K562 (cell line): ENCODE results near the gene MCU. TPM values are rescaled to one million over a fixed set of nuclear protein-coding genes. Genes with fewer than 3 reads are reported as not detected.

Experiments
- ARID2 ChIP-seq: fragments of 450-650 bp; IDR thresholded peaks from 2 replicates; pipeline ENCODE4 v1.6.1; 2017; ENCODE audit warnings: antibody characterized with exemption, mild to moderate bottlenecking
- ATF6 ChIP-seq: sonication (generic); formaldehyde crosslinking; IDR thresholded peaks from 2 replicates; pipeline ENCODE4 v1.4.0; 2020; ENCODE audit warnings: mild to moderate bottlenecking, missing genetic modification reagents
- ATF7 ChIP-seq: fragments of 450-650 bp; IDR thresholded peaks from 2 replicates; pipeline ENCODE4 v1.7.1; 2014; ENCODE audit warnings: mild to moderate bottlenecking, moderate library complexity
- BRD4 ChIP-seq: fragments of 200-600 bp; sonication (generic); IDR thresholded peaks from 2 replicates; pipeline ENCODE4 v1.6.1; 2017; ENCODE audit warnings: inconsistent platforms
- BRD9 ChIP-seq: fragments of 450-650 bp; IDR thresholded peaks from 2 replicates; pipeline ENCODE4 v1.6.1; 2018; ENCODE audit warnings: low read depth; ENCODE audit not compliant: partially characterized antibody
- CREM ChIP-seq: IDR thresholded peaks from 2 replicates; pipeline ENCODE4 v1.6.1; 2014; ENCODE audit warnings: antibody characterized with exemption, low read depth
- E2F8 ChIP-seq: fragments of 450-650 bp; IDR thresholded peaks from 2 replicates; pipeline ENCODE4 v1.7.1; 2018; ENCODE audit warnings: mild to moderate bottlenecking, low read depth; ENCODE audit not compliant: partially characterized antibody
- EP400 ChIP-seq: fragments of 450-650 bp; IDR thresholded peaks from 2 replicates; pipeline ENCODE4 v1.6.1; 2017; ENCODE audit warnings: antibody characterized with exemption, mild to moderate bottlenecking, moderate library complexity
- GATAD2B ChIP-seq: fragments of 450-650 bp; IDR thresholded peaks from 2 replicates; pipeline ENCODE4 v1.6.1; 2017; ENCODE audit warnings: mild to moderate bottlenecking, borderline replicate concordance
- HDAC1 ChIP-seq, 2 experiments: fragments of 450-650 bp; IDR thresholded peaks; 2 replicates each; pipeline ENCODE4 v1.6.1; 2016 to 2017; ENCODE audit warnings: inconsistent platforms in 1 of 2, mild to moderate bottlenecking in 1 of 2, moderate library complexity in 1 of 2
- HNRNPH1 ChIP-seq: fragments of 200-400 bp; formaldehyde crosslinking; optimal IDR thresholded peaks from 2 replicates; pipeline ENCODE3; 2017; ENCODE audit warnings: low read depth, mild to moderate bottlenecking, low read length, moderate library complexity
- KLF16 ChIP-seq: IDR thresholded peaks from 2 replicates; pipeline ENCODE4 v1.6.1; 2016; ENCODE audit warnings: antibody characterized with exemption
- NR4A1 ChIP-seq, 2 experiments: fragments of 250-450 bp in 1 of 2; fragments of 450-650 bp in 1 of 2; sonication (Bioruptor Pico) in 1 of 2; IDR thresholded peaks; 2 replicates each; pipeline versions ENCODE4 v1.4.0 to v1.6.1; 2016 to 2020; ENCODE audit warnings: mild to moderate bottlenecking in 2 of 2, missing compliant biosample characterization in 1 of 2, missing genetic modification characterization in 1 of 2, moderate library complexity in 1 of 2
- POLR2A ChIP-seq: fragments of 450-650 bp; conservative IDR thresholded peaks from 2 replicates; pipeline ENCODE4 v1.6.1; 2016
- RAD21 ChIP-seq, 2 experiments: fragments of 250-450 bp in 1 of 2; fragments of 450-650 bp in 1 of 2; sonication (Bioruptor Pico) in 1 of 2; formaldehyde crosslinking in 1 of 2; IDR thresholded peaks in 1 of 2; conservative IDR thresholded peaks in 1 of 2; 2 replicates each; pipeline versions ENCODE4 v1.4.0 to v1.8.0; 2020 to 2022; ENCODE audit warnings: mild to moderate bottlenecking in 2 of 2, moderate library complexity in 1 of 2
- SIN3A ChIP-seq, 2 experiments: fragments of 150-350 bp in 1 of 2; IDR thresholded peaks; 2 replicates each; pipeline ENCODE4 v1.6.1; 2011 to 2016; ENCODE audit warnings: borderline replicate concordance in 2 of 2, low read depth in 2 of 2, low read length in 2 of 2, mild to moderate bottlenecking in 2 of 2, moderate library complexity in 2 of 2; ENCODE audit not compliant: control insufficient read depth in 1 of 2
- ZNF121 ChIP-seq: sonication (generic); formaldehyde crosslinking; conservative IDR thresholded peaks from 2 replicates; pipeline ENCODE4 v1.8.0; 2022; ENCODE audit warnings: missing genetic modification reagents
- ZNF3 ChIP-seq: fragments of 250-450 bp; sonication (Bioruptor Pico); IDR thresholded peaks from 2 replicates; pipeline ENCODE4 v1.5.0; 2021; ENCODE audit warnings: mild to moderate bottlenecking, moderate library complexity
- ZNF347 ChIP-seq: fragments of 450-650 bp; formaldehyde crosslinking; IDR thresholded peaks from 2 replicates; pipeline ENCODE4 v1.4.0; 2020; ENCODE audit warnings: low read depth, mild to moderate bottlenecking, moderate library complexity
- polyA plus RNA-seq, 8 experiments: library from polyadenylated mRNA; depleted of rRNA in 4 of 8; stranded (reverse) in 5 of 8; unstranded in 3 of 8; fragments of >200 nt; fragmentation: Nextera tagmentation in 2 of 8; fragmentation: Illumina TruSeq in 1 of 8; extraction: Ambion mirVana in 2 of 8; extraction: Trizol in 1 of 8; gene quantifications; 2 replicates each; pipeline versions ENCODE4 v1.2.1 to v1.2.3, GENCODE V29; 2011 to 2014; ENCODE audit warnings: inconsistent platforms in 1 of 8, missing spikeins in 1 of 8
- total RNA-seq, 7 experiments: library from RNA; depleted of rRNA in 6 of 7; stranded (reverse); fragments of >200 nt in 6 of 7; fragmentation: Illumina TruSeq in 2 of 7; extraction: Trizol in 2 of 7; gene quantifications; 2 replicates each; pipeline versions ENCODE4 v1.2.1 to v1.2.3, GENCODE V29; 2011 to 2021; ENCODE audit warnings: low replicate concordance in 1 of 7
- TF ChIP-seq, protein P1 (sequence below), 2 experiments: fragments of 450-650 bp in 1 of 2; sonication (generic) in 1 of 2; formaldehyde crosslinking in 1 of 2; IDR thresholded peaks in 1 of 2; conservative IDR thresholded peaks in 1 of 2; 2 replicates each; pipeline versions ENCODE4 v1.6.1 to v1.8.1; 2016 to 2023; ENCODE audit warnings: mild to moderate bottlenecking in 2 of 2, moderate library complexity in 2 of 2, inconsistent platforms in 1 of 2, missing genetic modification reagents in 1 of 2
- TF ChIP-seq, protein P2 (sequence below): fragments of 250-450 bp; sonication (Bioruptor Pico); IDR thresholded peaks from 2 replicates; pipeline ENCODE4 v1.5.1; 2021; ENCODE audit warnings: mild to moderate bottlenecking

MCU gene
- total and polyA plus RNA-seq, 9 of the 15 experiments (the other 6 are each of a cell fraction or from before 2014, with no cell fraction given): 8.2 to 88.8 (median 21.3) TPM

- TF ChIP-seq RAD21 (CRISPR knock-in tag; conservative IDR thresholded peaks at IDR 0.05 in 1 of 2, IDR thresholded peaks at IDR 0.05 in 1 of 2): peak; percentile 93 to 97
- TF ChIP-seq HNRNPH1: no peak
- no peak for TF ChIP-seq ZNF347 (CRISPR knock-in tag)
- TF ChIP-seq BRD4: no peak
- 0 out of 2 replicates have a peak, but pooled peaks have one; percentile 24 for TF ChIP-seq EP400
- no peak for TF ChIP-seq HDAC1 (IDR thresholded peaks at IDR 0.05)
- 0 out of 2 replicates have a peak, but pooled peaks have one; percentile 16 for TF ChIP-seq ATF7
- peak; percentile 55; the same call in 1 of the 2 replicates for TF ChIP-seq ARID2
- TF ChIP-seq GATAD2B: 0 out of 2 replicates have a peak, but pooled peaks have one; percentile 40
- TF ChIP-seq ZNF3 (CRISPR knock-in tag): no peak
- TF ChIP-seq SIN3A (IDR thresholded peaks at IDR 0.05; ENCODE audit: borderline replicate concordance in 2 of 2, control insufficient read depth in 1 of 2, low read depth in 2 of 2, low read length in 2 of 2): no peak
- TF ChIP-seq CREM: no peak
- TF ChIP-seq KLF16: peak; percentile 50; the same call in 1 of the 2 replicates
- no peak for TF ChIP-seq NR4A1 (CRISPR knock-in tag; IDR thresholded peaks at IDR 0.05)
- TF ChIP-seq NR4A1 (tag; IDR thresholded peaks at IDR 0.05): no peak
- TF ChIP-seq ATF6: no peak
- TF ChIP-seq BRD9: peak; percentile 57
- TF ChIP-seq, protein P1, sequence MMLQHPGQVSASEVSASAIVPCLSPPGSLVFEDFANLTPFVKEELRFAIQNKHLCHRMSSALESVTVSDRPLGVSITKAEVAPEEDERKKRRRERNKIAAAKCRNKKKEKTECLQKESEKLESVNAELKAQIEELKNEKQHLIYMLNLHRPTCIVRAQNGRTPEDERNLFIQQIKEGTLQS (IDR thresholded peaks at IDR 0.05): no peak
- TF ChIP-seq, protein P1 (CRISPR knock-in tag; conservative IDR thresholded peaks at IDR 0.05): no peak
- peak; percentile 20 for TF ChIP-seq E2F8
- TF ChIP-seq, protein P2, sequence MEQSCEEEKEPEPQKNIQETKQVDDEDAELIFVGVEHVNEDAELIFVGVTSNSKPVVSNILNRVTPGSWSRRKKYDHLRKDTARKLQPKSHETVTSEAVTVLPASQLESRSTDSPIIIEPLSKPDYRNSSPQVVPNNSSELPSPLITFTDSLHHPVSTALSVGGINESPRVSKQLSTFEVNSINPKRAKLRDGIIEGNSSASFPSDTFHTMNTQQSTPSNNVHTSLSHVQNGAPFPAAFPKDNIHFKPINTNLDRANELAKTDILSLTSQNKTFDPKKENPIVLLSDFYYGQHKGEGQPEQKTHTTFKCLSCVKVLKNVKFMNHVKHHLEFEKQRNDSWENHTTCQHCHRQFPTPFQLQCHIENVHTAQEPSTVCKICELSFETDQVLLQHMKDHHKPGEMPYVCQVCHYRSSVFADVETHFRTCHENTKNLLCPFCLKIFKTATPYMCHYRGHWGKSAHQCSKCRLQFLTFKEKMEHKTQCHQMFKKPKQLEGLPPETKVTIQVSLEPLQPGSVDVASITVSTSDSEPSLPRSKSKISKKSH: no peak
- TF ChIP-seq POLR2A: no peak
- TF ChIP-seq ZNF121 (CRISPR knock-in tag): no peak
These were observed 142.4 kb downstream of the MCU start (continued) for GRCh38 chr10:72834183-72834825.
